Measurements from ENCODE around the gene TRAPPC2.

GRCh38 chrX:13688384-13688957, 45.9 kb downstream of the TRAPPC2 start:
- TF ChIP-seq CTCF (CRISPR knock-in tag; IDR thresholded peaks at IDR 0.05) (no peak), CEBPB (IDR thresholded peaks at IDR 0.05; ENCODE audit: borderline replicate concordance, low read depth, low read length) (no peak), SMARCC2 (IDR thresholded peaks at IDR 0.05) (no peak), JUN (CRISPR knock-in tag; IDR thresholded peaks at IDR 0.05) (no peak), ISL2 (CRISPR knock-in tag; IDR thresholded peaks at IDR 0.05) (no peak), KDM5A (IDR thresholded peaks at IDR 0.05; ENCODE audit: borderline replicate concordance, low read length) (no peak)
